A549 (cell line): Measurements from ENCODE around the gene MEIKIN.

ENCODE experiments used
- CEBPB ChIP-seq, 2 experiments: fragments of >200 bp in 1 of 2; sonication (Bioruptor Twin) in 1 of 2; formaldehyde crosslinking in 1 of 2; IDR thresholded peaks; 2 replicates each; pipeline ENCODE4 v1.6.1; 2012 to 2016
- CTCF ChIP-seq: fragments of >200 bp; sonication (Bioruptor Twin); formaldehyde crosslinking; IDR thresholded peaks from 3 replicates; pipeline ENCODE4 v1.5.1; 2016
- EP300 ChIP-seq, 2 experiments: fragments of >200 bp; sonication (Bioruptor Twin); formaldehyde crosslinking; IDR thresholded peaks; 2 replicates in 1 of 2; 3 replicates in 1 of 2; pipeline ENCODE4 v1.6.1; 2016 to 2017
- HDAC2 ChIP-seq: fragments of 200-600 bp; sonication (generic); IDR thresholded peaks from 2 replicates; pipeline ENCODE4 v1.6.1; 2016
- JUNB ChIP-seq: fragments of >200 bp; sonication (Bioruptor Twin); formaldehyde crosslinking; IDR thresholded peaks from 2 replicates; pipeline ENCODE4 v1.6.1; 2016
- POLR2AphosphoS2 ChIP-seq: conservative IDR thresholded peaks from 2 replicates; pipeline ENCODE4 v1.6.1; 2012; ENCODE audit warnings: low read length, improper control_type of control experiment, inconsistent platforms
- RAD21 ChIP-seq, 2 experiments: fragments of >200 bp in 1 of 2; sonication (Bioruptor Twin) in 1 of 2; formaldehyde crosslinking in 1 of 2; IDR thresholded peaks in 1 of 2; conservative IDR thresholded peaks in 1 of 2; 2 replicates in 1 of 2; 3 replicates in 1 of 2; pipeline ENCODE4 v1.6.1; 2012 to 2018; ENCODE audit warnings: inconsistent platforms in 1 of 2
- REST ChIP-seq: fragments of 200-600 bp; sonication (generic); IDR thresholded peaks from 2 replicates; pipeline ENCODE4 v1.6.1; 2016; ENCODE audit warnings: antibody characterized with exemption, mild to moderate bottlenecking, moderate library complexity

- no peak for TF ChIP-seq RAD21 (conservative IDR thresholded peaks at IDR 0.05 in 1 of 2, IDR thresholded peaks at IDR 0.05 in 1 of 2)
- TF ChIP-seq CEBPB (IDR thresholded peaks at IDR 0.05): no peak
- no peak for TF ChIP-seq CTCF
- TF ChIP-seq EP300 (IDR thresholded peaks at IDR 0.05): no peak
- no peak for TF ChIP-seq REST
- TF ChIP-seq HDAC2: no peak
- TF ChIP-seq POLR2AphosphoS2: no peak
- TF ChIP-seq JUNB: no peak
Measured at GRCh38 chr5:131965826-131966415, 20.5 kb upstream of the MEIKIN start.
